OCI-LY3 (cell line): ENCODE results near the gene HOPX.

Experiments
- CTCF ChIP-seq: fragments of 200-600, 300-600 bp; sonication (generic); IDR thresholded peaks from 2 replicates; pipeline ENCODE4 v1.5.1; 2014; ENCODE audit warnings: antibody characterized with exemption, low read length, low read depth
- EZH2phosphoT487 ChIP-seq: fragments of 200-600 bp; shearing (Covaris generic); IDR thresholded peaks from 2 replicates; pipeline ENCODE4 v1.6.1; 2018; ENCODE audit warnings: antibody characterized with exemption, mixed run types, low read depth

GRCh38 chr4:56683455-56683854 is 2.4 kb upstream of the HOPX start:
- TF ChIP-seq CTCF, result no peak
- no peak for TF ChIP-seq EZH2phosphoT487
